Glutamatergic neuron (in vitro differentiated cells): ENCODE measurements around the gene TMEM151B. TPM values are rescaled to one million over a fixed set of nuclear protein-coding genes. Genes with fewer than 3 reads are reported as not detected.

Experiments used
- DNase-seq: peaks from one replicate; pipeline ENCODE4 v3.0.0; 2022
- H3K27ac Mint-ChIP-seq: one replicate; pipeline ENCODE4 v1.8.0; 2020; ENCODE audit warnings: mild to moderate bottlenecking, mixed read lengths, inconsistent platforms; ENCODE audit not compliant: unreplicated experiment
- H3K27me3 Mint-ChIP-seq: one replicate; pipeline ENCODE4 v1.8.0; 2020; ENCODE audit warnings: mild to moderate bottlenecking, moderate library complexity, mixed read lengths, inconsistent platforms; ENCODE audit not compliant: unreplicated experiment
- H3K36me3 Mint-ChIP-seq: one replicate; pipeline ENCODE4 v1.8.0; 2020; ENCODE audit warnings: mild to moderate bottlenecking, mixed read lengths, inconsistent platforms; ENCODE audit not compliant: unreplicated experiment
- H3K4me1 Mint-ChIP-seq: one replicate; pipeline ENCODE4 v1.8.0; 2020; ENCODE audit warnings: mild to moderate bottlenecking, low read depth, mixed read lengths, inconsistent platforms; ENCODE audit not compliant: unreplicated experiment
- H3K4me3 Mint-ChIP-seq: one replicate; pipeline ENCODE4 v1.8.0; 2020; ENCODE audit warnings: mild to moderate bottlenecking, mixed read lengths, inconsistent platforms; ENCODE audit not compliant: unreplicated experiment
- H3K9me3 Mint-ChIP-seq: one replicate; pipeline ENCODE4 v1.8.0; 2020; ENCODE audit warnings: mild to moderate bottlenecking, moderate library complexity, mixed read lengths, inconsistent platforms; ENCODE audit not compliant: unreplicated experiment
- CTCF ChIP-seq: fragments of 200-600 bp; sonication (generic); IDR thresholded peaks from one replicate; pipeline ENCODE4 v1.5.0; 2021; ENCODE audit not compliant: partially characterized antibody, unreplicated experiment
- total RNA-seq: library from RNA; stranded (reverse); fragmentation: NEBNext Ultra II Directional; extraction: Animal tissue kit (Norgen Biotek cat#: 25700); gene quantifications from one replicate; pipeline ENCODE4 v1.2.1, GENCODE V29; 2021; ENCODE audit not compliant: unreplicated experiment

TMEM151B gene
- total RNA-seq, 1 donor from 2014 or later, result 51.3 TPM

GRCh38 chr6:44247338-44248302 lies 22.6 kb upstream of the TMEM151B start:
- peak; percentile 82 for DNase-seq
- H3K36me3 Mint-ChIP-seq, result peaks cover 16% of the 10 kb centered on the region
- no peak for TF ChIP-seq CTCF
- H3K4me1 Mint-ChIP-seq, result peaks cover 28% of the 10 kb centered on the region
- peak overlapping the region; percentile 98 for H3K4me3 Mint-ChIP-seq
- H3K27ac Mint-ChIP-seq, result peak overlapping the region; percentile 99
- H3K27me3 Mint-ChIP-seq, result peaks cover 25% of the 10 kb centered on the region
- H3K9me3 Mint-ChIP-seq, result peaks cover 26% of the 10 kb centered on the region

GRCh38 chr6:44248579-44248978 lies 21.7 kb upstream of the TMEM151B start:
- H3K27me3 Mint-ChIP-seq, result peaks cover 25% of the 10 kb centered on the region
- TF ChIP-seq CTCF, result no peak
- H3K36me3 Mint-ChIP-seq, result peaks cover 16% of the 10 kb centered on the region
- H3K9me3 Mint-ChIP-seq, result peaks cover 26% of the 10 kb centered on the region
- peak overlapping the region; percentile 98 for H3K4me3 Mint-ChIP-seq
- peaks cover 28% of the 10 kb centered on the region for H3K4me1 Mint-ChIP-seq
- peak overlapping the region; percentile 99 for H3K27ac Mint-ChIP-seq
- DNase-seq, result no peak

GRCh38 chr6:44249082-44249748 lies 21.0 kb upstream of the TMEM151B start:
- peaks cover 16% of the 10 kb centered on the region for H3K36me3 Mint-ChIP-seq
- peaks cover 25% of the 10 kb centered on the region for H3K9me3 Mint-ChIP-seq
- peak overlapping the region; percentile 49 for H3K27ac Mint-ChIP-seq
- no peak for DNase-seq
- no peak for TF ChIP-seq CTCF
- peaks cover 23% of the 10 kb centered on the region for H3K27me3 Mint-ChIP-seq
- peaks cover 28% of the 10 kb centered on the region for H3K4me1 Mint-ChIP-seq
- peak overlapping the region; percentile 98 for H3K4me3 Mint-ChIP-seq

GRCh38 chr6:44250067-44250717 lies 20.1 kb upstream of the TMEM151B start:
- H3K36me3 Mint-ChIP-seq, result peaks cover 16% of the 10 kb centered on the region
- H3K4me3 Mint-ChIP-seq, result peak overlapping the region; percentile 56

More at GRCh38 chr6:44250067-44250717, 20.1 kb upstream of the TMEM151B start:
- H3K4me1 Mint-ChIP-seq, result peaks cover 34% of the 10 kb centered on the region
- H3K27ac Mint-ChIP-seq, result peak overlapping the region; percentile 14
- TF ChIP-seq CTCF, result no peak
- H3K27me3 Mint-ChIP-seq, result peaks cover 21% of the 10 kb centered on the region
- H3K9me3 Mint-ChIP-seq, result peaks cover 22% of the 10 kb centered on the region
- no peak for DNase-seq
